ENCODE results near the gene ZNF785.

ZNF785 gene

GRCh38 chr16:30533146-30533522 is 52.4 kb downstream of the ZNF785 start:
- H3K4me1 ChIP-seq (ENCODE audit: control insufficient read depth in 1 of 2, insufficient read depth in 2 of 2, low read length in 2 of 2), result peaks cover 5 to 30% of the 10 kb centered on the region in 2 donors
- no peaks in the 10 kb centered on the region for H3K9me3 ChIP-seq (ENCODE audit: control insufficient read depth in 1 of 2, low read length in 2 of 2)
- H3K27me3 ChIP-seq (ENCODE audit: control insufficient read depth in 1 of 2, insufficient read depth in 2 of 2, low read length in 2 of 2), result no peaks in the 10 kb centered on the region
- peaks cover 0 to 19% of the 10 kb centered on the region in 2 donors for H3K36me3 ChIP-seq (ENCODE audit: control insufficient read depth in 1 of 2, insufficient read depth in 2 of 2, low read length in 2 of 2)
- H3K27ac ChIP-seq (ENCODE audit: low read depth, low read length), result no peak overlapping the region
- H3K4me3 ChIP-seq (ENCODE audit: low read depth in 1 of 2, low read length in 2 of 2), result peak overlapping the region in 1 of 2 donors; percentile 88
- H3K9ac ChIP-seq (ENCODE audit: low read depth in 1 of 2, low read length in 2 of 2), result peak overlapping the region; percentile 12 to 63

- peak overlapping the region in 1 of 2 donors; percentile 12 for H3K9ac ChIP-seq (ENCODE audit: low read depth in 1 of 2, low read length in 2 of 2)
- no peak overlapping the region for H3K27ac ChIP-seq (ENCODE audit: low read depth, low read length)
- peaks cover 11 to 36% of the 10 kb centered on the region in 2 donors for H3K4me1 ChIP-seq (ENCODE audit: control insufficient read depth in 1 of 2, insufficient read depth in 2 of 2, low read length in 2 of 2)
These were observed 53.0 kb downstream of the ZNF785 start for GRCh38 chr16:30532285-30533145.

More at GRCh38 chr16:30532285-30533145, 53.0 kb downstream of the ZNF785 start:
- Histone ChIP-seq H3K27me3 (ENCODE audit: control insufficient read depth in 1 of 2, insufficient read depth in 2 of 2, low read length in 2 of 2) (no peaks in the 10 kb centered on the region), H3K9me3 (ENCODE audit: control insufficient read depth in 1 of 2, low read length in 2 of 2) (no peaks in the 10 kb centered on the region), H3K36me3 (ENCODE audit: control insufficient read depth in 1 of 2, insufficient read depth in 2 of 2, low read length in 2 of 2) (peaks cover 0 to 19% of the 10 kb centered on the region in 2 donors), H3K4me3 (ENCODE audit: low read depth in 1 of 2, low read length in 2 of 2) (peak overlapping the region in 1 of 2 donors; percentile 88)

All from duodenal mucosa (tissue), 2 donors.